Natural killer cell treated with Interleukin-12 subunit alpha and Interleukin-12 subunit beta and Interleukin-15 and Interleukin-18, amount 100 ng/mL, for 72 hours (primary cell): ENCODE measurements around the gene LRMDA. TPM values are rescaled to one million over a fixed set of nuclear protein-coding genes. Genes with fewer than 3 reads are reported as not detected.

ENCODE experiments used
- ATAC-seq, 2 donors: fragments of 150-1000 bp; cut with Tn5 transposase in 1 of 2; sonication (Bioruptor Pico), chemical (Tn5 transposase) in 1 of 2; 2 replicates each; pipeline ENCODE4 v1.10.0; 2021
- DNase-seq: peaks from one replicate; pipeline ENCODE4 v3.0.0; 2022; ENCODE audit warnings: low spot score
- H3K27ac Mint-ChIP-seq, 2 donors: 1 replicate in 1 of 2; 2 replicates in 1 of 2; pipeline ENCODE4 v1.8.0; 2022; ENCODE audit warnings: mixed read lengths in 2 of 2, mild to moderate bottlenecking in 1 of 2, moderate library complexity in 1 of 2
- H3K27me3 Mint-ChIP-seq, 2 donors: 1 replicate in 1 of 2; 2 replicates in 1 of 2; pipeline ENCODE4 v1.8.0; 2022; ENCODE audit warnings: mixed read lengths in 2 of 2
- H3K36me3 Mint-ChIP-seq: one replicate; pipeline ENCODE4 v1.8.0; 2022; ENCODE audit warnings: mixed read lengths
- H3K4me1 Mint-ChIP-seq, 2 donors: 1 replicate in 1 of 2; 2 replicates in 1 of 2; pipeline ENCODE4 v1.8.0; 2022; ENCODE audit warnings: low read depth in 2 of 2, mixed read lengths in 2 of 2, mild to moderate bottlenecking in 1 of 2
- H3K4me3 Mint-ChIP-seq: one replicate; pipeline ENCODE4 v1.8.0; 2022; ENCODE audit warnings: mixed read lengths
- H3K9me3 Mint-ChIP-seq: 2 replicates; pipeline ENCODE4 v1.8.0; 2022; ENCODE audit warnings: mixed read lengths
- total RNA-seq, 2 donors: library from RNA; stranded (reverse); gene quantifications; one replicate each; pipeline ENCODE4 v1.2.3, GENCODE V29; 2022

The LRMDA gene
- total RNA-seq, 2 donors from 2014 or later: 0.92 to 1.8 TPM

- Mint-ChIP-seq H3K9me3 (peaks cover 9% of the 10 kb centered on the region), H3K27me3 (peaks cover 2 to 6% of the 10 kb centered on the region in 2 donors), H3K36me3 (peaks cover 8% of the 10 kb centered on the region), H3K4me1 (no peaks in the 10 kb centered on the region), H3K27ac (no peak overlapping the region), H3K4me3 (no peak overlapping the region)
- ATAC-seq (no peak), DNase-seq (no peak)
Measured at GRCh38 chr10:75948583-75948982, 517.2 kb downstream of the LRMDA start.

GRCh38 chr10:75950307-75950706 lies 518.9 kb downstream of the LRMDA start:
- H3K9me3 Mint-ChIP-seq: peaks cover 3% of the 10 kb centered on the region
- ATAC-seq (no peak), DNase-seq (no peak)
- H3K27ac Mint-ChIP-seq: no peak overlapping the region
- no peak overlapping the region for H3K4me3 Mint-ChIP-seq
- peaks cover 0 to 4% of the 10 kb centered on the region in 2 donors for H3K27me3 Mint-ChIP-seq
- no peaks in the 10 kb centered on the region for H3K4me1 Mint-ChIP-seq
- peaks cover 1% of the 10 kb centered on the region for H3K36me3 Mint-ChIP-seq

- Mint-ChIP-seq H3K36me3 (no peaks in the 10 kb centered on the region), H3K4me3 (no peak overlapping the region), H3K9me3 (peaks cover 3% of the 10 kb centered on the region), H3K4me1 (no peaks in the 10 kb centered on the region), H3K27ac (no peak overlapping the region), H3K27me3 (peaks cover 0 to 4% of the 10 kb centered on the region in 2 donors)
- no peak for ATAC-seq
- DNase-seq: no peak
Measured at GRCh38 chr10:75950997-75951589, 519.7 kb downstream of the LRMDA start.

GRCh38 chr10:75951627-75952026 lies 520.2 kb downstream of the LRMDA start:
- Mint-ChIP-seq H3K36me3 (no peaks in the 10 kb centered on the region), H3K9me3 (peaks cover 1% of the 10 kb centered on the region), H3K4me3 (no peak overlapping the region), H3K4me1 (no peaks in the 10 kb centered on the region), H3K27ac (no peak overlapping the region), H3K27me3 (peaks cover 0 to 6% of the 10 kb centered on the region in 2 donors)
- ATAC-seq (no peak), DNase-seq (no peak)

- Mint-ChIP-seq H3K9me3 (no peaks in the 10 kb centered on the region), H3K27me3 (peaks cover 0 to 7% of the 10 kb centered on the region in 2 donors), H3K36me3 (no peaks in the 10 kb centered on the region)
Measured at GRCh38 chr10:75952093-75952492, 520.7 kb downstream of the LRMDA start.

GRCh38 chr10:75954486-75954885 lies 523.1 kb downstream of the LRMDA start:
- Mint-ChIP-seq H3K4me1 (no peaks in the 10 kb centered on the region), H3K27ac (no peak overlapping the region), H3K9me3 (no peaks in the 10 kb centered on the region), H3K4me3 (no peak overlapping the region), H3K36me3 (no peaks in the 10 kb centered on the region), H3K27me3 (peaks cover 7 to 10% of the 10 kb centered on the region in 2 donors)
- DNase-seq: no peak
- no peak for ATAC-seq

More at GRCh38 chr10:75952093-75952492, 520.7 kb downstream of the LRMDA start:
- DNase-seq (no peak), ATAC-seq (no peak)
- Mint-ChIP-seq H3K4me1 (no peaks in the 10 kb centered on the region), H3K27ac (no peak overlapping the region), H3K4me3 (no peak overlapping the region)

- no peaks in the 10 kb centered on the region for H3K36me3 Mint-ChIP-seq
- no peaks in the 10 kb centered on the region for H3K9me3 Mint-ChIP-seq
- no peak overlapping the region for H3K27ac Mint-ChIP-seq
- H3K4me1 Mint-ChIP-seq: no peaks in the 10 kb centered on the region
- ATAC-seq: no peak
- peaks cover 7 to 10% of the 10 kb centered on the region in 2 donors for H3K27me3 Mint-ChIP-seq
- DNase-seq: no peak
- H3K4me3 Mint-ChIP-seq: no peak overlapping the region
Measured at GRCh38 chr10:75955973-75956502, 524.6 kb downstream of the LRMDA start.

- H3K4me1 Mint-ChIP-seq: no peaks in the 10 kb centered on the region
- DNase-seq (no peak), ATAC-seq (no peak)
- peaks cover 7 to 10% of the 10 kb centered on the region in 2 donors for H3K27me3 Mint-ChIP-seq
- H3K4me3 Mint-ChIP-seq: no peak overlapping the region
- no peak overlapping the region for H3K27ac Mint-ChIP-seq
- H3K9me3 Mint-ChIP-seq: no peaks in the 10 kb centered on the region
- H3K36me3 Mint-ChIP-seq: no peaks in the 10 kb centered on the region
Measured at GRCh38 chr10:75956624-75957023, 525.2 kb downstream of the LRMDA start.

- H3K4me3 Mint-ChIP-seq: no peak overlapping the region
- H3K27ac Mint-ChIP-seq: no peak overlapping the region
- ATAC-seq: no peak
- no peaks in the 10 kb centered on the region for H3K36me3 Mint-ChIP-seq
- no peak for DNase-seq
- peaks cover 7 to 10% of the 10 kb centered on the region in 2 donors for H3K27me3 Mint-ChIP-seq
- no peaks in the 10 kb centered on the region for H3K4me1 Mint-ChIP-seq
- no peaks in the 10 kb centered on the region for H3K9me3 Mint-ChIP-seq
Measured at GRCh38 chr10:75957314-75958120, 526.1 kb downstream of the LRMDA start.

GRCh38 chr10:75959209-75959608 lies 527.8 kb downstream of the LRMDA start:
- ATAC-seq (no peak), DNase-seq (no peak)
- peaks cover 7 to 8% of the 10 kb centered on the region in 2 donors for H3K27me3 Mint-ChIP-seq
- no peaks in the 10 kb centered on the region for H3K4me1 Mint-ChIP-seq
- H3K9me3 Mint-ChIP-seq: no peaks in the 10 kb centered on the region
- H3K36me3 Mint-ChIP-seq: no peaks in the 10 kb centered on the region
- no peak overlapping the region for H3K27ac Mint-ChIP-seq
- H3K4me3 Mint-ChIP-seq: no peak overlapping the region

- ATAC-seq: no peak
Measured at GRCh38 chr10:75959912-75960311, 528.5 kb downstream of the LRMDA start.

GRCh38 chr10:75962395-75963061 lies 531.1 kb downstream of the LRMDA start:
- DNase-seq (no peak), ATAC-seq (no peak)
- peaks cover 3 to 4% of the 10 kb centered on the region in 2 donors for H3K27me3 Mint-ChIP-seq
- no peak overlapping the region for H3K4me3 Mint-ChIP-seq
- no peaks in the 10 kb centered on the region for H3K9me3 Mint-ChIP-seq
- no peak overlapping the region for H3K27ac Mint-ChIP-seq
- H3K4me1 Mint-ChIP-seq: no peaks in the 10 kb centered on the region
- H3K36me3 Mint-ChIP-seq: no peaks in the 10 kb centered on the region

More at GRCh38 chr10:75959912-75960311, 528.5 kb downstream of the LRMDA start:
- Mint-ChIP-seq H3K27me3 (peaks cover 6 to 7% of the 10 kb centered on the region in 2 donors), H3K36me3 (no peaks in the 10 kb centered on the region), H3K27ac (no peak overlapping the region), H3K9me3 (no peaks in the 10 kb centered on the region), H3K4me3 (no peak overlapping the region), H3K4me1 (no peaks in the 10 kb centered on the region)
- DNase-seq: no peak

- H3K27ac Mint-ChIP-seq: no peak overlapping the region
- no peaks in the 10 kb centered on the region for H3K36me3 Mint-ChIP-seq
- H3K4me3 Mint-ChIP-seq: no peak overlapping the region
- H3K4me1 Mint-ChIP-seq: no peaks in the 10 kb centered on the region
- H3K9me3 Mint-ChIP-seq: no peaks in the 10 kb centered on the region
- ATAC-seq (no peak), DNase-seq (no peak)
- H3K27me3 Mint-ChIP-seq: peaks cover 0 to 3% of the 10 kb centered on the region in 2 donors
Measured at GRCh38 chr10:75967491-75967890, 536.1 kb downstream of the LRMDA start.

- no peaks in the 10 kb centered on the region for H3K9me3 Mint-ChIP-seq
- peaks cover 0 to 3% of the 10 kb centered on the region in 2 donors for H3K27me3 Mint-ChIP-seq
- no peaks in the 10 kb centered on the region for H3K36me3 Mint-ChIP-seq
- no peaks in the 10 kb centered on the region for H3K4me1 Mint-ChIP-seq
- DNase-seq: no peak
- no peak overlapping the region for H3K4me3 Mint-ChIP-seq
- no peak for ATAC-seq
- no peak overlapping the region for H3K27ac Mint-ChIP-seq
Measured at GRCh38 chr10:75969031-75969430, 537.6 kb downstream of the LRMDA start.
